SK-N-SH treated with all-trans-retinoic acid at 6 μM for 48 hours (cell line): ENCODE data around the gene KMT2B.

ENCODE experiments used
- PATZ1 ChIP-seq: fragments of 250-450 bp; sonication (Bioruptor Pico); IDR thresholded peaks from 2 replicates; pipeline ENCODE4 v1.8.0; 2020; ENCODE audit warnings: mild to moderate bottlenecking, moderate library complexity, borderline replicate concordance
- PPARA ChIP-seq: fragments of 250-450 bp; sonication (Bioruptor Pico); IDR thresholded peaks from 2 replicates; pipeline ENCODE4 v1.5.0; 2020; ENCODE audit warnings: mild to moderate bottlenecking, borderline replicate concordance
- SNAI2 ChIP-seq: fragments of 250-450 bp; sonication (Bioruptor Pico); IDR thresholded peaks from 2 replicates; pipeline ENCODE4 v1.5.0; 2020; ENCODE audit warnings: mild to moderate bottlenecking, moderate library complexity
- ZFP3 ChIP-seq: fragments of 250-450 bp; sonication (Bioruptor Pico); IDR thresholded peaks from 2 replicates; pipeline ENCODE4 v1.5.0; 2020; ENCODE audit warnings: mild to moderate bottlenecking, moderate library complexity

- TF ChIP-seq PPARA (CRISPR knock-in tag) = no peak
- no peak for TF ChIP-seq PATZ1
- TF ChIP-seq ZFP3 = no peak
- TF ChIP-seq SNAI2 (CRISPR knock-in tag) = no peak
Observed at GRCh38 chr19:35714601-35715354, 3.0 kb upstream of the KMT2B start.
